Kidney (tissue), 14 donors: ENCODE measurements around the gene MTF2. TPM values are rescaled to one million over a fixed set of nuclear protein-coding genes. Genes with fewer than 3 reads are reported as not detected.

Source experiments
- DNase-seq, 5 donors: peaks; one replicate each; pipeline ENCODE4 v3.0.0-alpha.2; 2013 to 2020
- FAIRE-seq: peaks from 2 replicates; lab custom pipeline; 2012; peaks lifted over from hg19 to GRCh38; lab: Jason Lieb, UNC
- H3K27ac ChIP-seq, 2 donors: one replicate each; pipeline ENCODE4 v1.7.0; 2013; ENCODE audit warnings: low read depth in 2 of 2, low read length in 2 of 2, inconsistent platforms in 1 of 2
- H3K27me3 ChIP-seq: one replicate; pipeline ENCODE4 v1.7.1; 2013; ENCODE audit warnings: low read length, inconsistent platforms; ENCODE audit not compliant: control insufficient read depth, insufficient read depth
- H3K36me3 ChIP-seq, 3 donors: one replicate each; pipeline versions ENCODE4 v1.7.0 to v1.7.1; 2013; ENCODE audit warnings: low read length in 3 of 3, control low read depth in 1 of 3, inconsistent platforms in 1 of 3; ENCODE audit not compliant: insufficient read depth in 3 of 3, control insufficient read depth in 2 of 3
- H3K4me1 ChIP-seq, 3 donors: one replicate each; pipeline versions ENCODE4 v1.7.0 to v1.7.1; 2013; ENCODE audit warnings: low read length in 3 of 3, inconsistent platforms in 1 of 3, low read depth in 1 of 3; ENCODE audit not compliant: control insufficient read depth in 2 of 3, insufficient read depth in 2 of 3
- H3K4me3 ChIP-seq, 3 donors: one replicate each; pipeline versions ENCODE4 v1.7.0 to v1.8.1; 2013; ENCODE audit warnings: low read length in 3 of 3, control low read depth in 1 of 3, inconsistent platforms in 1 of 3
- H3K9ac ChIP-seq, 3 donors: one replicate each; pipeline versions ENCODE4 v1.7.0 to v1.7.1; 2013; ENCODE audit warnings: low read length in 3 of 3, control low read depth in 1 of 3, inconsistent platforms in 1 of 3
- H3K9me3 ChIP-seq, 3 donors: one replicate each; pipeline versions ENCODE4 v1.7.0 to v1.7.1; 2013; ENCODE audit warnings: low read length in 3 of 3, control low read depth in 1 of 3, inconsistent platforms in 1 of 3; ENCODE audit not compliant: control insufficient read depth in 2 of 3, insufficient read depth in 1 of 3
- CTCF ChIP-seq: IDR thresholded peaks from 3 replicates; pipeline ENCODE4 v1.5.1; 2012; ENCODE audit warnings: mild to moderate bottlenecking, moderate library complexity, borderline replicate concordance; ENCODE audit not compliant: insufficient read depth; ENCODE audit errors: extremely low read depth
- intact Hi-C: fragments of 100-400 bp; cut with DNase I; formaldehyde crosslinking; loops from one replicate; pipeline ENCODE4 v1.11.1; 2022
- polyA plus RNA-seq: library from polyadenylated mRNA; stranded (reverse); fragments of 350-450 nt; fragmentation: Illumina TruSeq; extraction: RNeasy Lipid Tissue Mini Kit (QIAGEN cat#74804); gene quantifications from one replicate; pipeline ENCODE4 v1.2.3, GENCODE V29; 2014; ENCODE audit warnings: low read depth, low replicate concordance; ENCODE audit not compliant: insufficient read depth
- total RNA-seq: library from RNA; stranded (reverse); fragmentation: NEBNext Ultra II Directional; extraction: Animal tissue kit (Norgen Biotek cat#: 25700); gene quantifications from one replicate; pipeline ENCODE4 v1.2.1, GENCODE V29; 2021
- donor health status: control.
- donor health status: control.
- donor health status: control.
- donor health status: control.
- donor health status: control.
- donor health status: DM: yes; HTN: yes; CAD: no.
- donor health status: Normal renal cell carcinoma (clear cell type).

MTF2 gene
- total and polyA plus RNA-seq, 2 donors from 2014 or later = 8.8 to 30.5 TPM

GRCh38 chr1:93093332-93094006, 14.4 kb downstream of the MTF2 start:
- no peak overlapping the region for H3K27ac ChIP-seq
- H3K4me1 ChIP-seq = no peaks in the 10 kb centered on the region
- H3K27me3 ChIP-seq = no peaks in the 10 kb centered on the region
- no peak for TF ChIP-seq CTCF
- DNase-seq (no peak), FAIRE-seq (no peak)
- intact Hi-C loops = no loop called here
- no peak overlapping the region for H3K4me3 ChIP-seq
- H3K9ac ChIP-seq = no peak overlapping the region
- H3K36me3 ChIP-seq = no peaks in the 10 kb centered on the region
- no peaks in the 10 kb centered on the region for H3K9me3 ChIP-seq

- DNase-seq (no peak), FAIRE-seq (no peak)
- H3K36me3 ChIP-seq = no peaks in the 10 kb centered on the region
- H3K9me3 ChIP-seq = no peaks in the 10 kb centered on the region
- no peak overlapping the region for H3K27ac ChIP-seq
- intact Hi-C loops = no loop called here
- no peaks in the 10 kb centered on the region for H3K4me1 ChIP-seq
- H3K27me3 ChIP-seq = no peaks in the 10 kb centered on the region
- H3K4me3 ChIP-seq = no peak overlapping the region
- TF ChIP-seq CTCF = no peak
- no peak overlapping the region for H3K9ac ChIP-seq
Measured at GRCh38 chr1:93095804-93096585, 16.9 kb downstream of the MTF2 start.

- no peak for FAIRE-seq
- no peaks in the 10 kb centered on the region for H3K27me3 ChIP-seq
- intact Hi-C loops = no loop called here
Measured at GRCh38 chr1:93102142-93102541, 23.1 kb downstream of the MTF2 start.

More at GRCh38 chr1:93102142-93102541, 23.1 kb downstream of the MTF2 start:
- Histone ChIP-seq H3K9ac (no peak overlapping the region), H3K4me3 (no peak overlapping the region), H3K4me1 (no peaks in the 10 kb centered on the region), H3K27ac (no peak overlapping the region), H3K9me3 (no peaks in the 10 kb centered on the region), H3K36me3 (no peaks in the 10 kb centered on the region)
- no peak for TF ChIP-seq CTCF
- no peak for DNase-seq
